ENCODE data around the gene MYO19. TPM values are rescaled to one million over a fixed set of nuclear protein-coding genes. Genes with fewer than 3 reads are reported as not detected.

MYO19 gene
- total RNA-seq, 1 experiment from 2014 or later = 144 TPM

DNA sequence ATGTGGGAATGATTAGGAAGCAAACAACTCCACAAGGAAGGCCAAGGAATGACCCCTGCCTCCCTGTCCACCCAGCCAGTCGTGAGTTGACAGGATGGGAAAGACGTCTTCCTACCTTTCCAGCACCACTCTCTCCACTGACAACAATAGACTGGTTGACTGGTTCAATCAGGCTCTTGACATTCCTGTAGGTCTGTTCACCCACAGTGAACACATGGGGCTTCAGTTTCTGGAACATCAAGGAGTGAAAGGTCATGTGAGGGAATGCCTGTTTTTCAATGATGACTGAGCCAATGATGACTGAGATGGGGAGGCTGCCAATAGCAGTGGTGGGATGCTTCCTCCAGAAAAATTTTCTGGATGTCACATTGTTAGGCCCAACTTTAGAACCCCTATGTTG is 9.6 kb downstream of the MYO19 start:
- H3K4ac ChIP-seq (ENCODE audit: low read depth, low read length) = no peak overlapping the region
- no peak overlapping the region for H3K9ac ChIP-seq (ENCODE audit: extremely low read depth, insufficient read length, low read length)
- no peak overlapping the region for H2BK12ac ChIP-seq (ENCODE audit: insufficient read length, low read depth, low read length)
- no peak overlapping the region for H4K91ac ChIP-seq (ENCODE audit: insufficient read length, low read depth, low read length)
- no peak for DNase-seq
- no peak overlapping the region for H3K56ac ChIP-seq (ENCODE audit: insufficient read length, low read depth, low read length)
- no peak overlapping the region for H2BK120ac ChIP-seq (ENCODE audit: low read depth, low read length, poor library complexity, severe bottlenecking)
- H3K4me1 ChIP-seq (ENCODE audit: insufficient read depth, low read length) = no peaks in the 10 kb centered on the region
- no peak overlapping the region for H2AK5ac ChIP-seq (ENCODE audit: insufficient read length, low read length)
- H4K8ac ChIP-seq (replicated peaks; ENCODE audit: insufficient read length, low read depth, low read length) = no peak overlapping the region
- no peaks in the 10 kb centered on the region for H3K79me2 ChIP-seq (ENCODE audit: insufficient read depth, low read length)
- no CpG with 5 or more reads among the region's 2 CpGs for WGBS (ENCODE audit: extremely low coverage, insufficient read length, low lambda C conversion rate)
- H3K27me3 ChIP-seq (ENCODE audit: insufficient read depth, low read length) = no peaks in the 10 kb centered on the region
- no peaks in the 10 kb centered on the region for H4K20me1 ChIP-seq (ENCODE audit: control insufficient read depth, insufficient read depth, insufficient read length)
- H2BK15ac ChIP-seq (ENCODE audit: low read depth, low read length) = no peak overlapping the region
- no peak overlapping the region for H2AFZ ChIP-seq (ENCODE audit: low read length)
- no peak overlapping the region for H3K4me3 Mint-ChIP-seq
- no peak overlapping the region for H3K18ac ChIP-seq (ENCODE audit: insufficient read length, low read depth, low read length)
- H3K79me1 ChIP-seq (ENCODE audit: insufficient read depth, low read depth, low read length, poor library complexity, severe bottlenecking) = no peaks in the 10 kb centered on the region
- H3K23ac ChIP-seq (ENCODE audit: insufficient read length, low read depth, low read length) = no peak overlapping the region
- no peaks in the 10 kb centered on the region; the same call in 1 of the 2 replicates for H3K27me3 Mint-ChIP-seq (ENCODE audit: low read depth)
- no peak overlapping the region for H2BK20ac ChIP-seq (ENCODE audit: low read depth, low read length, poor library complexity, severe bottlenecking)
- no peak overlapping the region for H3K27ac ChIP-seq (ENCODE audit: insufficient read length, low read depth, low read length)
- no peak overlapping the region for H4K5ac ChIP-seq (ENCODE audit: insufficient read length, low read depth, low read length)
- no peaks in the 10 kb centered on the region for H3K23me2 ChIP-seq (ENCODE audit: insufficient read length, low read depth, low read length, poor library complexity, severe bottlenecking)
- H3K9me3 ChIP-seq (ENCODE audit: control insufficient read depth, low read depth, low read length) = no peaks in the 10 kb centered on the region
- no peak overlapping the region for H2BK5ac ChIP-seq (ENCODE audit: insufficient read length, low read length)
- TF ChIP-seq, protein P1, sequence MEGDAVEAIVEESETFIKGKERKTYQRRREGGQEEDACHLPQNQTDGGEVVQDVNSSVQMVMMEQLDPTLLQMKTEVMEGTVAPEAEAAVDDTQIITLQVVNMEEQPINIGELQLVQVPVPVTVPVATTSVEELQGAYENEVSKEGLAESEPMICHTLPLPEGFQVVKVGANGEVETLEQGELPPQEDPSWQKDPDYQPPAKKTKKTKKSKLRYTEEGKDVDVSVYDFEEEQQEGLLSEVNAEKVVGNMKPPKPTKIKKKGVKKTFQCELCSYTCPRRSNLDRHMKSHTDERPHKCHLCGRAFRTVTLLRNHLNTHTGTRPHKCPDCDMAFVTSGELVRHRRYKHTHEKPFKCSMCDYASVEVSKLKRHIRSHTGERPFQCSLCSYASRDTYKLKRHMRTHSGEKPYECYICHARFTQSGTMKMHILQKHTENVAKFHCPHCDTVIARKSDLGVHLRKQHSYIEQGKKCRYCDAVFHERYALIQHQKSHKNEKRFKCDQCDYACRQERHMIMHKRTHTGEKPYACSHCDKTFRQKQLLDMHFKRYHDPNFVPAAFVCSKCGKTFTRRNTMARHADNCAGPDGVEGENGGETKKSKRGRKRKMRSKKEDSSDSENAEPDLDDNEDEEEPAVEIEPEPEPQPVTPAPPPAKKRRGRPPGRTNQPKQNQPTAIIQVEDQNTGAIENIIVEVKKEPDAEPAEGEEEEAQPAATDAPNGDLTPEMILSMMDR (conservative IDR thresholded peaks at IDR 0.05) = no peak
- no peak overlapping the region for H3K4me2 ChIP-seq (ENCODE audit: insufficient read depth, insufficient read length, low read length)
- no peak overlapping the region for H3T11ph ChIP-seq (ENCODE audit: low read length)
- no peak overlapping the region for H3K14ac ChIP-seq (ENCODE audit: insufficient read depth, low read length)
- no peaks in the 10 kb centered on the region for H3K4me1 Mint-ChIP-seq
- H3K27ac Mint-ChIP-seq = no peak overlapping the region
- H3K36me3 Mint-ChIP-seq (ENCODE audit: insufficient read depth in 1 of 3, low read depth in 3 of 3) = peaks cover 42 to 90% (median 76%) of the 10 kb centered on the region in 3 experiments; a peak in 6 of 7 replicates
- H3K9me3 Mint-ChIP-seq = no peaks in the 10 kb centered on the region
